NCI-H526 treated with DMSO at 0.1 percent for 48 hours (cell line): Measurements from ENCODE around the gene LINGO1.
A peak's percentile ranks its signal among the peaks of the same experiment; 100 is the strongest.

Source experiments
- DNase-seq: peaks from one replicate; lab custom pipeline; 2025; lab: John Stamatoyannopoulos, UW

Gene LINGO1, protein sequence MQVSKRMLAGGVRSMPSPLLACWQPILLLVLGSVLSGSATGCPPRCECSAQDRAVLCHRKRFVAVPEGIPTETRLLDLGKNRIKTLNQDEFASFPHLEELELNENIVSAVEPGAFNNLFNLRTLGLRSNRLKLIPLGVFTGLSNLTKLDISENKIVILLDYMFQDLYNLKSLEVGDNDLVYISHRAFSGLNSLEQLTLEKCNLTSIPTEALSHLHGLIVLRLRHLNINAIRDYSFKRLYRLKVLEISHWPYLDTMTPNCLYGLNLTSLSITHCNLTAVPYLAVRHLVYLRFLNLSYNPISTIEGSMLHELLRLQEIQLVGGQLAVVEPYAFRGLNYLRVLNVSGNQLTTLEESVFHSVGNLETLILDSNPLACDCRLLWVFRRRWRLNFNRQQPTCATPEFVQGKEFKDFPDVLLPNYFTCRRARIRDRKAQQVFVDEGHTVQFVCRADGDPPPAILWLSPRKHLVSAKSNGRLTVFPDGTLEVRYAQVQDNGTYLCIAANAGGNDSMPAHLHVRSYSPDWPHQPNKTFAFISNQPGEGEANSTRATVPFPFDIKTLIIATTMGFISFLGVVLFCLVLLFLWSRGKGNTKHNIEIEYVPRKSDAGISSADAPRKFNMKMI

DNA sequence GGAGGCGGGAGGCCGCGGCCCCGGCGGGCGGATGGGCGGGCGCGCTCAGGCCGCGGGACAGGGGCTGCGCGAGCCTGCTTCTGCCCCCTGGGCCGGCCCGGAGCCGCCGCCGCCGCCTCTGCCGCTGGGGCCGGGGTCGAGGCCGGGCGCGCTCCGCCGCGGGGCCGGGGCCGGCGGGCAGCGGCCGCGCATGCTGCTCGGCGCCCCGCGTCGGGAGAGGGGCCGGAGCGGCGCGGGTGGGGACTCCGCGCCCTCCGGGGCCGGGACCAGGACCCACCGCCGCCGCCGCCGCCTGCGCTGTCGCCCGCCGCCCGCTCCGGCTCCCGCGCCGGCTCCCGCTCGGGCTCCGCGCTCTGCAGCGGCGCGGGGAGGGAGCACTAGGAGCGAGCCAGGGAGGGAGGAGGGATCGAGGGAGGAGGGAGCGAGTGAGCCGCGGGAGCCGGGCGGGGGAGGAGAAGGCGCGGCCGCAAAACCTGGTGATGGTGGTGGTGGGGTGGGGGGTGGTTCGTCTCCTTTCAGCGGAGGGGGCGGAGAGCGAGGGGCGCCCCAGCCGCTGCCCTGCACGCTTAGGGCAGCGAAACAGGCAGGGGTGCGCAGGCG lies at the start of gene LINGO1:
TSS of gene LINGO1 (minus strand) at position 379 of the 600 bp plus-strand sequence. CDS start 597 bp downstream, outside the sequence.
- DNase-seq, result peak; percentile 44

- DNase-seq, result no peak
Measured at GRCh38 chr15:77681362-77681761, 48.6 kb upstream of the LINGO1 start.

GRCh38 chr15:77676569-77677375 lies 44.1 kb upstream of the LINGO1 start:
- DNase-seq, result no peak

GRCh38 chr15:77675806-77676415 lies 43.2 kb upstream of the LINGO1 start:
- DNase-seq, result no peak

- no peak for DNase-seq
Measured at GRCh38 chr15:77674327-77674726, 41.6 kb upstream of the LINGO1 start.

GRCh38 chr15:77673866-77674265 lies 41.2 kb upstream of the LINGO1 start:
- no peak for DNase-seq

GRCh38 chr15:77672135-77672534 lies 39.4 kb upstream of the LINGO1 start:
- DNase-seq, result no peak

GRCh38 chr15:77671362-77672056 lies 38.8 kb upstream of the LINGO1 start:
- DNase-seq, result no peak

DNA sequence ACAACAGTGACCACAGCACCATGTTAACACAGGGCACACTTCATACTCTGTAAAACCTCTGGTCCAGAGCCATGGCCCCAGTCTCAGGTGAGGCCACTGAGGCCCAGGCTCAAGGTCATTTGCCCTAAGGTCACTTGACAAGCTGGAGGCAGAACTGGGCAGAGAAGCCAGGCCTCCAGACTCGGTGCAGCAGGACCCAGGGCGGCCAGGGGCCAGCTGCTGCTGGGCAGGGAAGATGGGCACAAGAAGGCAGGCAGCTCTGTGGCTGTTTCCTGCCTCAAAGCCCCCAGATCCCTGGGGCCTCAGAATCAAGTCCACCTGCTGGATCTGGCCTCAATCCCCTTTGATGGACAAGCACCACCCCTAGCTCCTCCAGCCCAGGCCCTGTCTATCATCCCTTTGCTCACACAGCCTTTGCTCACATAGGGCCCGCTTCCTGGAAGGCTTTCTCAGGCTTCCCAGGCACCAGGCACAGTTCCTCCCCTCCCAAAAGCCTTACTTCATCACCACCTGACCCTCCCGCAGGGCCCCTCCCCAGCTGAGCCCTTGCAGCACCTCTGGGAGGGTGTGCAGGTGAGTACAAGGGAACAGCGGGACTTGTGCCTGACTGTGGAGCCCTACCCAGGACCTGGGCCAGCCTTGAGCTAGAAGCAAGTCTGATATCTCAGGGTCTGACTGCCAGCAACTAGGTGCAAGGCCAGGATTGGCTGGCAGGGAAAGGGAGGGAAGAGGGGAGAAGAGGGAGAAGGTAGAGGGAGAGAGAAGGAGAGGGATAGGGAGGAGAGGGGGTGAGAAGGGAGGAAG lies 38.0 kb upstream of the LINGO1 start:
- no peak for DNase-seq

- DNase-seq, result no peak
Measured at GRCh38 chr15:77669896-77670295, 37.2 kb upstream of the LINGO1 start.

DNA sequence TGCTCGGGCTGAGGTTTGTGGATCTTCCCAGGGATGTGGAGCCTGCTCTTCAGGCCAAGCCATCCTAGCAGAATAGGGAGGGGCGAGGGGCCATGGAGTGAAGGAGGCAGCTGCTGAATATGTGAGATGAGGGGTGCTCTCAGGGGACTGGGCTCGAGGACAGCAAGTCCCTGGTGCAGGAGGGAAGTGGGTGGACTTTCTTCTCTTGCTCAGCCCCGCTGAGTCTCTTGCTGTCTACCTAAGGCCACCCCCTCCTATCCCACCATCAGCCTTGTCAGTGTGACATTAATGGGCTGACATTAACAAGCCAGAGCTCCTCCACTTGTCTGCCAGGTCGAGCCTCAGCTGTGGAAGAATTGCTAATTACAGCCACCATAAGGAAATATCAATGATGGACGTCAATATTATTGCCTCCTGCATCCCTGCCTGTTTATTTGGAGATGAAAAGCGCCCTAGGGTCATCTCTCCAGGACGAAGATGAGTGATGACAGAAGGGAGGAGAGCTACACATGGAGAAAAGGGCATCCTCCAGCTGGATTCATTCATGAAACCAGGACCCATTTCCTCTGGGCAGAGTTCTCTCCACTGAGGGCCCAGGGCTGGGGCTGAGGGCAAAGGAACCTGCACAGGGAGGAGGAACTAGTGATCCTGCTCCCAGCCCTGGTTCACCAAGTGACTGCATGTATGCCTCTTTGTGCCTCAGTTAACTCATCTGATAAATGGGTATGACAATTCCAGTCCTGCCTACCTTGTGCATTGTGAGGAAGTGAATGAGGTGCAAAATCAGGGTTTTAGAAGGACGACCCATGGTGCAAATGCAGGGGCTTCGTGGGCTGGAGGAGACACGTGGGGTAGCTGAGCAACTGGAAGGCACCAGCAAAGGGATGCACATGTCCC lies 34.9 kb upstream of the LINGO1 start:
- DNase-seq, result no peak

- no peak for DNase-seq
Measured at GRCh38 chr15:77666296-77666660, 33.6 kb upstream of the LINGO1 start.

DNA sequence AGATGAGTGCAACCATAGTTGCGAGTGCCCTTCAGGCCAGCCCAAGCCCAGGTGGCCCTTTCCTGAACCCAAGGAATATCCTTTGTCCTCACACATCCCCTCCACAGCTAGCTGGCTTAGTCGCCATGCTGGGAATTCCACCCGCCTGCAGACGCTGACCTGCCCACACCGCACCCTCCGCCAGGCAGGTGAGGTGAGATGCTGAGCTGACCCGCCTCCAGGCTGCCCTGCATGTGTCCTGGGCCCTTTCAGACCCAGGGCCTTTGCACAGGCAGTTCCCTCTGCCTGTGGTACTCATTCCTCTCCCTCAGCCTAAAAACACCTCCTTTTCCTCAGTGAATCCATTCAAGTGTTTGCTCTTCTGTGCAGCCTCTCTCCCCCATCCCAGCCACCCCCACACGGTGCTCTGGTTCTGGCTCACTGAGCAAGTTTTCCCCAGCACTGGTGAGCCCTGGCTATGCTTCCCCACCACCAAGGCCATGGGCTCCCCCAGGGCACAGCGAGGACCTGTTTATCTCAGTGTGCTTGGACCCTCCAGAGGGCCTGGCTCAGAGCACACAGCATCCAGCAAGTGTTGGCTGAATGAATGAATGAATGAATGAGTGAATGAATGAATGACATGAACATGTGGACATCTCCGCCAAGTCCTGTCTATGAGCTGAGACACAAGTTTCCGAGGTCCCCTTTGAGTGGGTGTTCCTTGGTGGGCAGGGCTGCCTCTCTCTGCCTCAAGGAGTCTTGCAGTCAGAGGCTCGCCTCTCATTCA lies 33.0 kb upstream of the LINGO1 start:
- no peak for DNase-seq

GRCh38 chr15:77664428-77664827 lies 31.7 kb upstream of the LINGO1 start:
- DNase-seq, result no peak

- no peak for DNase-seq
Measured at GRCh38 chr15:77663256-77663655, 30.5 kb upstream of the LINGO1 start.

- no peak for DNase-seq
Measured at GRCh38 chr15:77659350-77660321, 26.9 kb upstream of the LINGO1 start.

DNA sequence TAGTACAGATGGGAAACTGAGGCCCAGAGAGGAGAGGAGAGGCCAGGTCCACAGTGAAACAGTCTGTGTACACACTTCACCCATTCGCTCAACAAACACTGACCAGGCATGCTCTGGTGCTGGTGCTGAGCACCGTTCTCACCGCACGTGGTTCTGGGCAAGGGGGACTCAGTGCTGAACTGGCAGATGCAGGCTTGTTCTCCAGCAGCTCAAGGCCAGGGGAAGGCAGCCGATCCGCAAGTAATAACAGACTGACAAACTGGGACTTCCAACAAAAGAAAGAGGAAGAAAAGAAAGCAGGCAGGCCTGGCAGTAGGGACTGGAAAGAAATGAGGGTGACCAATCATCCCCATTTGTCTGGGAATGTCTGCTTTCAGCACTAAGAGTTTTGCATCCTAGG lies 25.6 kb upstream of the LINGO1 start:
- DNase-seq, result no peak
